GM18517 (cell line): Measurements from ENCODE around the gene OAS1.
"Not testable (repeated sequence)": the region's sequence is repeated elsewhere in the genome, so short reads cannot be mapped to it uniquely, and the experiment has no call there.

ENCODE experiments used
- ATAC-seq: cut with Tn5 transposase; IDR thresholded peaks from one replicate; pipeline ENCODE4 v1.9.1; 2021; ENCODE audit warnings: mild to moderate bottlenecking, moderate library complexity; ENCODE audit not compliant: unreplicated experiment

The OAS1 gene

GRCh38 chr12:112898380-112898779, 8.4 kb upstream of the OAS1 start:
- no peak for ATAC-seq

- ATAC-seq, result no peak
Measured at GRCh38 chr12:112900298-112901145, 6.2 kb upstream of the OAS1 start.

- ATAC-seq, result no peak
Measured at GRCh38 chr12:112901271-112901670, 5.5 kb upstream of the OAS1 start.

- no peak for ATAC-seq
Measured at GRCh38 chr12:112904571-112904970, 2.2 kb upstream of the OAS1 start.

- no peak for ATAC-seq
Measured at GRCh38 chr12:112905451-112906089, 1.2 kb upstream of the OAS1 start.

DNA sequence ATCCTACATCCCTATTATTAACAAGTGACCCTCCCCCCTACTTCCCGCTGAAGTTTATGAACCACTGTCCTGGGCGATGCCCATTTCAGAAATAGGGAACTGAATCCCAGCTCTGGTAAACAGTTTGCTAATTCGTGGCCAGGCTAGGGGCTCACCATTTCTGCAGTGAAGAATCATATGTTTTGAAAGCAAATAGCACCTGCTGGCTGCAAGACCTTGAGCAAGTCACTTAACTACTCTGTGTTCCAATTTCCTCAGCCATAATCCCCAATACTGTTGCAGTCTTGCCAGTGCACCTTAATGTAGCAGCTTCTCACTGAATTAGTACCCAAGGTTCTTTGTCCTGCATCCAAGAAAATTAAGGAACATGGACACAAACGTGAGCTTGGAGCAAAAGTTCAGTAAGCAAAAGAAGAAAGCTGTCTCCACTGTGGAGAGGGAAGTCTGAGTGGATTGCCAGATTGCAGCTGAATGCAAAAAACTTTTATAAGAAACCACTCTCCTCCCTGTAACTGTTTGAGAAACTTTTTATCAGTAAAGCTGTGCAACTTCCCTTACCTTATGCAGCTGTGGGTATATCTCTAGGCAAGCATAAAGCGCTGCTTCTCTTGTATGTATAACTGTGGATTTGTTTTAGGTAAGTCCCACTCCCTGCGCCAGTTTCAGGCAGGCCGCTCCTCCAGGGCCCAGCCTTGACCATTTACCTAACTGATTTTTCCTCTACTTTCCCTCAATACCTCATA, 824 bp downstream of the OAS1 start:
- ATAC-seq, result peak; percentile 39

- ATAC-seq, result no peak
Measured at GRCh38 chr12:112908548-112908947, 1.8 kb downstream of the OAS1 start.

GRCh38 chr12:112909693-112910092, 2.9 kb downstream of the OAS1 start:
- no peak for ATAC-seq

- ATAC-seq, result no peak
Measured at GRCh38 chr12:112913038-112913688, 6.4 kb downstream of the OAS1 start.

- not testable (repeated sequence) for ATAC-seq
Measured at GRCh38 chr12:112913888-112914287, 7.1 kb downstream of the OAS1 start.

DNA sequence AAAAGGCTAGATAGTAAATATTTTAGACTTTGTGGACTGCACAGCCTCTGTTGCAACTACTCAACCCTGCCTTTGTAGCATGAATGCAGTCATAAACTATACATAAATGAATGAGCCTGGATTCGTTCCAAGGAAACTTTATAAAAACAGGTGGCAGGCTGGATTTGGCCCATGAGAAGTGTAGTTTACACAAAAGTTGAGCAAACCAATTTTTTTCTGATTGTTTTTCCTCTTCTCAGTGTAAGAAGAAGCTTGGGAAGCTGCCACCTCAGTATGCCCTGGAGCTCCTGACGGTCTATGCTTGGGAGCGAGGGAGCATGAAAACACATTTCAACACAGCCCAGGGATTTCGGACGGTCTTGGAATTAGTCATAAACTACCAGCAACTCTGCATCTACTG, 9.5 kb downstream of the OAS1 start:
- no peak for ATAC-seq

- no peak for ATAC-seq
Measured at GRCh38 chr12:112919121-112919520, 12.4 kb downstream of the OAS1 start.

- ATAC-seq, result peak; percentile 64
Measured at GRCh38 chr12:112924986-112925385, 18.2 kb downstream of the OAS1 start.

DNA sequence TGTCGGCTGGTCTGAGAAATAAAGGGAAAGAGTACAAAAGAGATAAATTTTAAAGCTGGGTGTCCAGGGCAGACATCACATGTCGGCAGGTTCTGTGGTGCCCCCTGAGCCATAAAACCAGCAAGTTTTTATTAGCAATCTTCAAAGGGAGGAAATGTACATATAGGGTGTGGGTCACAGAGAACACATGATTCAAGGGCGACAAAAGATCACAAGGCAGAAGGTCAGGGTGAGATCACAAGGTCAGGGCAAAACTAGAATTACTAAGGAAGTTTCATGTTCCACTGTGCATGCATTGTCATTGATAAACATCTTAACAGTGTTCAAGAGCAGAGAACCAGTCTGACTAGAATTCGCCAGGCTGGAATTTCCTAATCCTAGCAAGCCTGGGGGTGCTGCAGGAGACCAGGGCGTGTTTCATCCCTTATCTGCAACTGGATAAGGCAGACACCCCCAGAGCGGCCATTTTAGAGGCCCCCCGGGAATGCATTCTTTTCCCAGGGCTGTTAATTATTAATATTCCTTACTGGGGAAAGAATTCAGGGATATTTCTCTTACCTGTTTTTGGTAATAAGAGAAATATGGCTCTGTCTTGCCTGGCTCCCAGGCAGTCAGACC, 19.8 kb downstream of the OAS1 start:
- ATAC-seq, result not testable (repeated sequence)

GRCh38 chr12:112927475-112927874, 20.7 kb downstream of the OAS1 start:
- no peak for ATAC-seq

DNA sequence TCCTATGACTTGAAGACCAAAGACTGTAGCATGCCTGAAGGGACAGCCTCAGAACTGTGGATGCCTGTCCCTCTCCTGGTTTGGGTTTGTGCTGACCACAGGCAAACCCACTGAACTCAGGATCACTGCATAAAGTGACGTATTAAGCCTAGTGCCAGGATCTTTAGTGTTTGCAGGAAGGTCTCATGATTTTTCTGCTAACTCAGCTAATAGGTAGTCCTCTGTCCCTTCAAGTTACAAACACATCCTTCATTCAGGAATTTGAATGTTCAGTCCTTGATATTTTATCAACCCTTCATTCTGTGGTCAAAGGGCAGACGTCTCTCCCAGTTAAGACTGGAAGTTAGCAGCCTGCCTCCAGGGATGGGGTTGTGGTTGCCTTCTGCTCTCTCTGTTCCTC, 21.2 kb downstream of the OAS1 start:
- no peak for ATAC-seq

GRCh38 chr12:112928978-112929377, 22.2 kb downstream of the OAS1 start:
- ATAC-seq, result no peak

- ATAC-seq, result no peak
Measured at GRCh38 chr12:112929715-112930114, 23.0 kb downstream of the OAS1 start.

DNA sequence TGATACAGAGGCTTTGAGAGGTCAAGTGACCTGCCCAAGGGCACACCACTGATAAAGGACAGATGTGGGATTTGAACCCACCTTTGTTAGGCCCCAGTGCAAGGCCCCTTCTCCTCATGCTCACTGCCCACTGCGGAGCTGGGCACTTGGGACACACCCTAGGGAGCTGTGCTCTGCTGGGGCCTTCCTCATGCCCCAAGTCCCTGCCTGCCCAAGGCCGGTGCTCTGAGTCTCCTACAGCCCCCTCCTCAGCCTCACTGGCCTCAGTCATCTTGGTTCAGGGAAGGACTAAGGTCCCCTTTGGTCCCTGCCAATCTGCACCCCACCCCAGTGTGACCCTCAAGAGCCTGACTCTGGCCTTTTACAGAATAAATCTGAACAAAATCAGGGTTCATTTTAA, 23.6 kb downstream of the OAS1 start:
- no peak for ATAC-seq

DNA sequence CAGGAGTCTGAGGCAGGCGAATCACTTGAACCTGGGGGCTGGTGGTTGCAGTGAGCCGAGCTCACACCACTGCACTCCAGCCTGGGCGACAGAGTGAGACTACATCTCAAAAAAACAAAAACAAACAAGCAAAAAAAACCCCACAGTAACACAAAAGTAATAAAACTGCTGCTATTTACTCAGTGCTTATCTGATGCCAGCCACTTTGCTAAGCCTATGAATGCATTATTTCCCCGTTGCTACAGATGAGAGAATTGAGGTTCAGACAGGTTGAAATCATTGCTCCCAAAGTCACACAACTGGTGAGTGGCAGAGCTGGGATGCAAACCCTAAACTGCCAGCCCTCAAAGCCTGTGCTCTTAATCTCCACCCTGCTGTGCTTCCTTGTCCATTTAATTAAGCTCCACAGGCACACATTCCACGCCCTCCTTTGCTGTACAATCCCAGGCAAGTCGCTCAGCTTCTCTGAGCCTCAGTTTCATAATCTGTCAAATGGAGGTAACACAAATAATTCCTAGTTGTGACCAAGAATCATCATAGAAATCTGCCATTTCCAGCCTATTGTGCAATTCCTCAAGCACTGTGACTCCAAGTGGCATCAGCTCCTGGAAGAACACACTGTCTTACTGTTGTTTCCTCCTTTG, 25.8 kb downstream of the OAS1 start:
- ATAC-seq, result no peak
